ENCODE results near the gene TPM2. TPM values are rescaled to one million over a fixed set of nuclear protein-coding genes. Genes with fewer than 3 reads are reported as not detected.

The TPM2 gene
- total and polyA plus RNA-seq, 9 of the 15 experiments (the other 6 are each of a cell fraction or from before 2014, with no cell fraction given), result 0.28 to 16.1 (median 4.5) TPM

GRCh38 chr9:35729700-35730485 lies 40.2 kb upstream of the TPM2 start (continued):
- no peak for TF ChIP-seq CUX1 (CRISPR knock-in tag; IDR thresholded peaks at IDR 0.05)
- no peak for TF ChIP-seq ZNF511 (CRISPR knock-in tag; IDR thresholded peaks at IDR 0.05)
- no peak; the same call in 1 of the 2 replicates for TF ChIP-seq NR2C2 (CRISPR knock-in tag; IDR thresholded peaks at IDR 0.05)
- peak; percentile 80 for TF ChIP-seq NR2C2 (tag; IDR thresholded peaks at IDR 0.05)
- no peak for TF ChIP-seq ZNF561 (CRISPR knock-in tag; conservative IDR thresholded peaks at IDR 0.05)
- no peak for TF ChIP-seq ARHGAP35 (IDR thresholded peaks at IDR 0.05; ENCODE audit: partially characterized antibody)
- TF ChIP-seq CHD7 (IDR thresholded peaks at IDR 0.05; ENCODE audit: low read depth, low read length), result no peak
- TF ChIP-seq ZNF644 (tag; IDR thresholded peaks at IDR 0.05; ENCODE audit: low read depth), result no peak
- TF ChIP-seq ZNF77 (CRISPR knock-in tag; IDR thresholded peaks at IDR 0.05), result no peak
- TF ChIP-seq SMARCC2 (IDR thresholded peaks at IDR 0.05; ENCODE audit: low read depth), result no peak
